ENCODE results near the gene ALDH4A1. TPM values are rescaled to one million over a fixed set of nuclear protein-coding genes. Genes with fewer than 3 reads are reported as not detected.

Gene ALDH4A1, protein sequence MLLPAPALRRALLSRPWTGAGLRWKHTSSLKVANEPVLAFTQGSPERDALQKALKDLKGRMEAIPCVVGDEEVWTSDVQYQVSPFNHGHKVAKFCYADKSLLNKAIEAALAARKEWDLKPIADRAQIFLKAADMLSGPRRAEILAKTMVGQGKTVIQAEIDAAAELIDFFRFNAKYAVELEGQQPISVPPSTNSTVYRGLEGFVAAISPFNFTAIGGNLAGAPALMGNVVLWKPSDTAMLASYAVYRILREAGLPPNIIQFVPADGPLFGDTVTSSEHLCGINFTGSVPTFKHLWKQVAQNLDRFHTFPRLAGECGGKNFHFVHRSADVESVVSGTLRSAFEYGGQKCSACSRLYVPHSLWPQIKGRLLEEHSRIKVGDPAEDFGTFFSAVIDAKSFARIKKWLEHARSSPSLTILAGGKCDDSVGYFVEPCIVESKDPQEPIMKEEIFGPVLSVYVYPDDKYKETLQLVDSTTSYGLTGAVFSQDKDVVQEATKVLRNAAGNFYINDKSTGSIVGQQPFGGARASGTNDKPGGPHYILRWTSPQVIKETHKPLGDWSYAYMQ
- total RNA-seq = 54.8 TPM

DNA sequence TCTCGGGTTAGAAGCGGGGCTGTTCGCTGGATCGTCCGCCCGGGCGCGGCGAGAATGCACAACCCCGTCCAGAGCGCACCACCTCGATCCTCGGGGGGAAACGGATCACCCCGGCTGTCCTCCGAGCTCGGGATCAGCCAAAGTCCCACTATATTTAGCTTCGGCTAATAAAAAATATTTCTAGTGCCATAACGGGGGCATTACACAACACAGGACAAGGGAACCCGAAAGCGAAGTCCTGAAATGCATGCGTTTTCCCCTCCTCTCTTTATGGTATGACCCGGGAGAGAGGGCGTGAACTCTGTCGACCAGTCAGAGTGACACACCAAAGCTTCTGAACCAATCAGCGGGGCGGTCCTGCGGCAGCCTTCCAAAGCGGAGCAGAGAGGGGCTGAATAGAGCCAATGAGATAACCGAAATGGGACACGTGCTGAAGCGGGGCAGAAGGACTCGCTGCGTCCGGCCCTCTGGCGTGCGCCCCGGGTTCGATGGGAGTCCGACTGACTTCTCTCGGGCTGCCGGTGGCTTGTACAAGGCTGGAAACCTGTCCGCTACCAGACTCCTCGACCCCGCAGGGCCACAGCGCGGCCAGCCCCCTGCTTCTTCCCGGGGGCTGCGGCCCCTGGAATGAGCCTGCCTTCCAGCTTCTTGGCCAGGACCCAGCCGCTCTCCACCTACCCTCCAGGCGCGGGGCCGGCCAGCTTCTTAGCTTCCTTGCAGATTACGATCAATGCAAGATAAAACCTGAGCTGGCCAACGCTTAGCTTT lies at the start of gene ALDH4A1:
TSS of gene ALDH4A1 (minus strand) at position 33 of the 768 bp plus-strand sequence. CDS start at position 1, 32 bp downstream.
- peak; percentile 94 for ATAC-seq

DNA sequence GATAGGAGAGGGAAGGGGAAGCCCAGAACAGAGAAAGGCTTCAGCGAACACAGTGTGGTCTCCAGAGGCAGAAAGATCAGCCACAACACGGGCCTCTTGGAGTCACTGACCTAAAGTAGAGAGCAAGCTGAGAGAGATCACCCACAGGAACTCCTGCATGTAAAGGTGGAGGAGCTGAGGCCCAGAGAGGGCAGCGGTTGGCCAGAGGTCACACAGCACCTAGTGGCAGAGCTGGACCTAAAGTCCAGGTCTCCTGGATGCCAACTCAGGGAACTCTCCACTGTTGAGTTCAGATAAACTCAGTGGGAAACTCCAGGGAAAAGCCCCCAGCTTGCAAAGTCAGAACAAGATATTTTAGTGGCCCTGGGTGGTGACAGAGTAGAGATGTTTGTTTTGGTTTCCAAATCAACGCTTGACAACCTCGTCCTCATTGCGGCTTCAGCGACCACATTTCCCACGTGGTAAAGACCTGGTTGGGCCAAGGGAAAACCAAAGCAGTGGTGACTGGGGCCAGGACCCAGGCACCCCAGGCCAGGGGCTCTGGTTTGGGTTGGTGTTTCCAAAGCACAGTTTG lies 49.5 kb upstream of the ALDH4A1 start:
- ATAC-seq = no peak

DNA sequence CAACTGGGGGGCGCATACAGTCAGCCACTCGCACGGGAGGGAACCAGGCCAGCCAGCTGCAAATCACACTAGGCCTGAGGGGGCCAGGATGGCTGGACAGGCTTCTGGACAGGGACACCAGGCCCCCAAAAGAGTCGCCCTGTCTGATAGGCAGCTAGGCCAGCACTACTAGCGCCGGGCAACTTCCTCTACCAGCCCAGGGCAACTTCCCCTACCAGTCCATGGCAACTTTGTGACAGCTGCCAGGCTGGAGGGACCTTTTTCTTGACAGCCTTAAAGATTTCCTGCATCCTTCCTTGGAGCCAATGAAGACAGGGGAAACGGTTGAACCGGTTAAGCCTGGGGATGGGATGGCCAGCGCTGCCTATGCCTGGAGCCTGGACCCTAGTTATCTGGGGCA lies 49.1 kb upstream of the ALDH4A1 start:
- no peak for ATAC-seq

DNA sequence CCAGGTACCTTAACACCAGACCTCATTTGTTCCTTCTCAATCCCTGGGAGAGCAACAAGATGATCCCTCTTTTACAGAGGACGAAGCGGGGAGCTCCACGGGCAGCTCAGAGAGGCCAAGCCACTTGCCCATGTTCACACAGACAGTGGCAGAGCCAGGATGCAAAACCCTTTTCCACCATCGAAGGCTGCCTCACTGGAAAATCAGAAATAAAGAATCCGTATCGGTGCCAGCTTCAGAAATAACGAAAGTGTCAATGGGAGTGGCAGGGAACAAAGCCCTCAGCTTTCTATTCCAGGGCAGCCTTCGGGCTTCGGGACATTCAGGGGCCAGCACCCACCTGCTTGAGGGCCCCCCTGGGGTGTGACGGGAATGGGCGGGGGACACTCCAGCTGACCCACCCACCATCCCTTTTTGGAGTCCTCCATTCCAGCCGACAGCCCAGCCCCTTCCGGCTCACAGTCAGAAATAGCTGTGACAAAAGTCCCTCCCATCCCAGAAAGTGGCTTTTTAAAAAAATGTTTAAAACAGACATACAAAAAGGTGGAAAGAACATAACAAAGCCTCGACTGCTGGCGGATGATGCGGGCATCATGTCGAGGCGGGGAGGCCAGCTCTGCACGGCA lies 48.2 kb upstream of the ALDH4A1 start:
- no peak for ATAC-seq

DNA sequence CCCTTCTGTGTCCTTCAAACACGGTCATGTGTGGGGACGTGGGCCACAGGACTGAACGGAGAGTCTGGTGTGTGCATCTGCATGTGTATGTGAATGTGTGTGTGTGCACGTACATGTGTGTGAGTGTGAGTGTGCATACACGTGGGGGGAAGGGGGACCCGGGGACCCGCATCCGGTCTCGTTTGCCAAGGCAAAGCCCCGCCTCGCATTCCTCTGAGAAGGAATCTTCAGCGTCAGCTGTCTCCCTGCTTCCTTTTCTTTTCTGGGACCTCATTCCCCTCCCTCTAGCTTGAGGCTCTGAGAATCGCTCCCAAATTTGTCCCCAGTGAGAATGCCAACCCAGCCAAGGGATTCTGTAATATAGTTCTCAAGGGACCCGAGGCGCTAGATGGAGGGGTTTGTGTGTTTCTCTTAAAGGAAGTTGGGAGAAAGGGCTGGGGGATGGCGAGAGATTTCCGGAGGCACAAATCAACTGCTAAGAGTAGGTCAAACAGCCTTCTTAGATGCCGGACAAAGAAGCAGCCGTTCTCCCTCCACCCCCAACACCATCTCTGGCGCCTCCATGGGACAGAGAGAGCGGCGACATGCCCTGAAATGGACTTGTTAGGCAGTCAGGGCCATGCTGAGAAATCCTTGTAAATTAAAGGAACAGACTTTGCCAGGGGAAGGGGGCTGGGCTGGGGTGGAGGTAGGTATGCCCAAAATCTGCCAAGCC lies 47.5 kb upstream of the ALDH4A1 start:
- ATAC-seq = peak; percentile 1

DNA sequence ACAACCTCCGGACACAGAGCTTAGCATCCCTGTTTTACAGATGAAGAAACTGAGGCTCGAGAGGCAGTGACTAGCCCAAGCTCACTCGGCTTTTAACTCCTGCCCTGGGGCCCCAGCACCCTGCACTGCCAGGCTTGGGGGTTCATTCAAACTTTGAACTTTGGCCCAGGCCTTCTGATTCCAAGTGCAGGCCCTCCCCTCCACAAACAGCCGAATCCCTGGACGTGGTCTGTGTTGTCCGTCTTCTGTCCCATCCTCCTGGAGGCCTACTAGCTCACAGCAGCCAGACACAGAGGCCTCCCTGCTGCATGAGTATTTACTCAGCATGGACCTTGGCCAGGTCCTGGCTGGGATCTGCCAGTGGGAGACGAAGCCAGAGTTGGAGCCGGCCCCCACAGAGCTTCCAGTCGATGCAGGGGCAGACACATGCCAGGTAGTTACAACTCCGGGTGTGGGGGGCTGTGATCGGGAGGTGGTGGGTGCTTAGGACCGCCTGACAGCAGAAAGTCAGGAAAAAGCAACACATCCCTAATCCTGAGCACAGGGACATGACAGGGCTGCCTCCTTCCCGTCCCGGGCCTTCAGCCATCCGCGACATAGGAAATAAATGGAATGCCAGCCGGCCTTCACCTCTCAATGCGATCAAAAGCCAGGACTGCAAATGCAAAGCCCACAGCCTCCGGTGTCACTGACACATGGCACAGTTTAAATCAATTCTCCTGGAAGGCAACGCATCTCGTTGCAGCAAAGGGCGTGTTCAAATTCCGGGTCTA lies 46.7 kb upstream of the ALDH4A1 start:
- ATAC-seq = no peak

DNA sequence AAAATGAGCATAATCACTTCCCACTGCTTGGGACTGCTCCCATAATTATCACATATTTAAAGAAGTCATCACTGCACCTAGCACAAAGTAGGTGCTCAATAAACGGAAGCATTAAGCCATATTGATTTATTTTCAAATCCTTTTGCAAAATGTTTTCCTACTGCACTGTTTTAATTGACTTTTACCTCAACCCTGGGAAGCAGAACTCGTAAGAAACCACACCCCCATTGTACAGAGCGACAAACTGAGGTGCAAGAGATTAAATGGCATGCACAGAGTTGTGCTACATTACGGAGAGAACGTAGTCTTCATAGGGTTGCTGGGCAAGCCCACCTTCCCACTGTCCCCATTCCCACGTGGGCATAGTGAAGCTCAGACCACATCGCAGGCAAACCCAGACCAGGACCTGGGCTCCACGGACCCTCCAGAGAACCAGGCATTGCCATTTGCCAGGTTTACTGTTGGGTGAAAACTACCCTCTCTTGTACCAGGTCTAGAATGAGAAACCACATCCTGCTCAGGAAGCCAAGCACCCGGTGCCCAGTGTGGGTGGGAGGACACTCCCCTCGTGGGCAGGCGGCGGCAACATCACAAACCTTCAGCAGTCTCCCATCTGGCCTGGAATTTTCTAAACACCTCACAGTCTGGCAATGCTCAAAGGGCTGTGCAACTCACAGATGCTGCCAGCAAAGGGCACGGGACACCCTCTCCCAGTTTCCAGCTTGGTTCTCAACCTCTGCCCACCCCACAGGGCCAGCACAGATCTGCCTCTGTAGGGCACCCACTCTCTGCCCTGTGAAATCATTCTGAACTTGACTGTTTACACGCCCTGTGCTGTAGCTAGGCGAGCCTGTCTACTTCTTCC lies 45.9 kb upstream of the ALDH4A1 start:
- no peak for ATAC-seq

DNA sequence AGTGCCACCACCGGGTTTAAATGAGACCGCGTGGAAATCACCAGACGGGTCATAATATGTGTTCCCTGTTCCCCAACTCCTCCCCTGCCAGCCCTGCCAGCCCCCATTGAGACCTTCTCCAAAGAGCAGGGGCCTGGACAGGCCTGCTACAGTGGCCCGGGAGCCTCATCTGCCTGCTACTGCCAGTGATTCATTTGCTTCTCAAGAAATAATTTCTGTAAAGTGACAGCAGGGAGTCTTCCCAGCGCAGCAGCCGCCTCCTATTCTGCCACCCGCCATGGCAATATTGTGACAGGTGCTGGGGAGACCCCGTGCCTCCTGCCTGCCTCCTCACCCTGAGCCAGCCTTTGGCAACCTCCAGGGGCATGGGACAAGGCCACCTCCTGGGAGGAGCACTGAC lies 45.2 kb upstream of the ALDH4A1 start:
- no peak for ATAC-seq

DNA sequence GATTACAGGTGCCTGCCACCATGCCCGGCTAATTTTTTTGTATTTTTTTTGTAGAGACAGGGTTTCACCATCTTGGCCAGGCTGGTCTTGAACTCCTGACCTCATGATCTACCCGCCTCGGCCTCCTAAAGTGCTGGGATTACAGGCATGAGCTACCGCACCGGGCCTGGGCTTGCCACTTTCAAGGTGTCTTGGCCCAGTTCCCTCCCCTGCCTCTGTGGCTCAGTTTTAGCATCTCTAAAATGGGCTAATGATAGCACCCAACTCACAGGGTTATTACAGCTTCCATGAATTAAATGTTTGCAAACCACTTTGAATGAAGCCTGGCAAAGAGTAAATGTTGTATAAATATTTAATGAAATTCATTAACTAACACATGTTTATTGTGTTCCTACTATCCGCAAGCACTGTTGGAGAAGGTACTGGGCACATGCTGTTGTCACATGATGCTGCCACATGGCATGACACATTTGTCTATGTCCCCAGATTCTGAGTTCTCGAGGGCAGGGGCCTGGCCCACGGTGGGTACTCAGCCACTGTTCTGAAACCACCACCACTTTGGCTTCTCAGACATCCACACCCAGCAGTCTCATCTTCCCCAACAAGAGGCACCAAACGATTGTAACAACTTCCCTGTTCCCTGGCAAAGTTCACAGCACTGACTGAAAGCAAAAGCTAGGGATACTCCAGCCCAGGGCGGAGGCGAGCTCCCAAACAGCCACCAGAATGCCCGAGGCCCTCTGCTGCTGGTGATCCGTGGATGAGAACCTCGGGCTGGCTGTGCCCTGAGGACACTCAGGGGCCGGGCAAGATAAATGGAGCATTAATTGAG lies 44.4 kb upstream of the ALDH4A1 start:
- no peak for ATAC-seq

DNA sequence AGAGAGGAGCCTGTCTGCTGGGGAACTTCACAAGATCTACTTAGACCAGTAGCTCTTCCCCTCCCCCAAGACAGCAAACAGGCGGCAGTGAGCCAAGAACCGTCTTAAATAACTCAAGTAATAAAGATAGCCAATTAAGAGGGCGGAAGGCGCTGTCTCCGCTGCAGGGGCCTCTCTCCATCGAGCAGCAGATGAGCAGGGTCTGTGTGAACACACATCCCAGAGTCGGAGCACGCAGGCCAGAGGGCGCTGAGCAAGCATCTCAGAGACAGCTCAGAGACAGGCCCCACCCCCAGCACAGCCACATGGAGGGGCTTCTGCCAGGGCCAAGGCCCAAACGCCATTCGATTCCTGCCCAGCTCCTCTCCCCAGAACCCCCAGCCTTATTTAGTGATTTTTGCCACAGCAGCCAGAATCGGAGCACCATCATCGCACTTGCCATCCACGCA lies 43.1 kb upstream of the ALDH4A1 start:
- no peak for ATAC-seq

DNA sequence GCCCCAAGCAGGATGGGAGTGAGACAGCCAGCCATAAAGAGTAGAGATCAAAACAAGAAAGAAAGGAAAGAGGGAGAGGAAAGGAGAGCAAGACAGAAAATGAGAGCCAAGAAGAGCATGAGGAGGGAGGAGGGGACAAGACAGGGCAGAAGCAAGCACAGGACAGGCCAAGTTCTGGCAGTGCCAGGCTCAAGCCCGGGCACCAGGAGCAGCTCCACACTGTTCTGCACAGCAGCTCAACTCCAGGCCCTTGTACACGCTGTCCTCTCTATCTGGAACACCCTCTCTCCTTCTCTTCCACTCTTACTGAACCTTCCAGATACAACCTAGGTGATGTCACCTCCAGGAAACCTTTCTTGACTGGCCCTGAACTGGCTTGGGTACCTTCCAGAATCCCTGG lies 42.5 kb upstream of the ALDH4A1 start:
- ATAC-seq = peak; percentile 13

DNA sequence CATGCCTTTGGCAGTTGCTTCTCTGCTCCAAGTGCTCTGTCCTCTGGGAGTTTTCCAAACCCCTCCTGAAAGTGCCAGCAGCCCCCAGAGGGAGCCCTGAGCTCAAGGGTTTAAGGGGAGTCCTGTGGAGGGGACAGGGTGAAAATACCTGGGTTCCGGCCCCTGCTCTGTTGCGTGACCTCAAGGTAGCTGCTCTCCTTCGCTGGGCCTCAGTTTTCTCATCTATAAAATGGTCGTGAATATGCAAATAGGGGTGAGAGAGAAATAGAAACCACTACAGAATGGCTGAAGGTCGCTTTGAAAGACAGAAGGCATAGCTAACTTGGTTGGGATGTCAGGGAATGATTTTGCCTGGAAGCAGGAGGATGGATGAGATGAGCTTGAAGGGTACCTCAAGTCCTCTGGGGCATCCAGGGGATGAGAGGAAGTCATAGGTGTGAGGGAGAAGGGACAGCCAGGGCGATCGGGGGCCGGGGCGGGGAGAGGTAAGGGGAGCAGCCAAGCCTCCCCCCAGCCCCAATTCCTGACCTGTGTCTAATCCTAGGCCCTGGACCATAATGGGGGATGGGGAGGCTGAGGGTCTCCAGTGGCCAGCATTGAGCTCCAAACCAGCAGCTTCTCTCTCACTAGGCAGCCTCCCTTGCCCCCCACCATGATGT lies 41.7 kb upstream of the ALDH4A1 start:
- ATAC-seq = no peak

DNA sequence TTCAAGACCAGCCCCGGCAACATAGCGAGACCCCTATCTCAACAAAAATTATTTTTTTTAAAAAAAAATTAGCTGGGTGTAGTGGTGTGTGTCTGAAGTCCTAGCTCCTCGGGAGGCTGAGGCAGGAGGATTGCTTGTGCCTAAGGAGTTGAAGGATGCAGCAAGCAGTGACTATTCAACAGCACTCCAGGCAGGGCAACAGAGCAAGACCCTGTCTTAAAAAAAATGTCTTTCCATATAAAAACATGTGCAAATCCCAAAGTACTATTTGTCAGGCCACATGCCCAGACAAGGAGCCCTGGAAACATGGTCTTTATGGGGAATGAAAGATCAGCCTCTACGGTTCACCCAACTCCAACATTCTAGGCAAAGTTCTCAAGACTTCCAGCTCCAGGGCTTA lies 40.8 kb upstream of the ALDH4A1 start:
- ATAC-seq = no peak

DNA sequence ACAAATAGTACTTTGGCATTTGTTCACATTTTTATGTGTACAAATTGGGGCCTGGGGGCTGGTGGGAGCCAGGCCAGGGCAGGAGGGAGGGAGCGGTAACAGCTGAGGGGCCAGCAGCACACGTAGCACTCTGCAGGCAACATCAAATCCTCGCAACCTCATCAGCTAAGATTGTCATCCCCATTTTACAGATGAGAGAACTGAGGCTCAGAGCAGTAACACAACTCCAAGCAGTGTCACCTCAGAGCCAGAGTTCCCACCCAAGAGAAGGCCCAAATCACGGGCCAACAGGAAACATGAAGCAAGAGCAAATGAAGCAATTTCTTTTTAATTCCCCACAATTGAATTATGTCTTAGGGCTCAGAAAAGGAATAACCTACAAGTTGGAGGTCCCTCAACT lies 40.0 kb upstream of the ALDH4A1 start:
- ATAC-seq = no peak

DNA sequence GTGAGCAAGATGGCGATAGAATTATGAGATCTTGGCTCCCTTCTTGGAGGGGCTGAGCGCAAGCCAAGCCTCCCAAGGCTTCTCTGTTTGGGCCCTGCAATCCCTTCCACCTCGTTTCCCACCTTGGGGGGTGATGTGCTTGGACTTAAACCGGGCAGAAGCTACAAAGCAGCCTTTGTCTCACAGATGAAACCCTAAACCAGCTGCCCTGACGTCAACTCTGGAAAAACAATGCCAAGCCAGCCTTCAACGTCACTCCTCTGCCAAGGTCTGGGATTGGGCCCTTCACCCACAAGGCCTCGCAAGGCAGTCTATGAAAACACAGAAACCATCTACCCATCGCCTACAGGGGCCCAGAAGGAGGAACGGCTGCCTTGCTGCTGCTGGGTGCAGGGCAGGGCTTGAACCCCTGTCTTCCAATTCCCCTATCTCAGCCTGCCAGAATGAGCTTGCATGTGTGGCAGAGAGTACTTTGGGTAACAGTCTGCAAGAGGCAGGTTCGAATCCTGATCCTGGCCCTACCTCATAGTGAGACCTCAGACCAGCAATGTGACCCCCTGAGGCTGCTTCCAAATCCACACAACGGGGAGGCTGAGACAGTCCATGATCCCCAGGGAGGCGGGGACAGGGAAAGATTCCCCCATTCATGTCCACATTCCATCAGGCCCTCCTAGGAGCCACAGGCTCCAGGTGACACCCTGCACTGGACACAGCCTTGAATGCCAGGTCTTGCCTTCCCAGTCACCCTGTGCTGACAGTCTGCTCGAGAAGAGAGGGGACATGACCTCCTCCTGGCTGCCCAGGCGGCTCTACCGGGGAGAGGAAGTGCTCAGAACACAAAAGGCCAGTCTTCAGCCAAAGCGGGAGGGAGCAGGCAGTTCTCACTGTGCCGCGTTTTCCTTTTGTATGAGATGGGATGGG lies 39.1 kb upstream of the ALDH4A1 start:
- no peak for ATAC-seq

DNA sequence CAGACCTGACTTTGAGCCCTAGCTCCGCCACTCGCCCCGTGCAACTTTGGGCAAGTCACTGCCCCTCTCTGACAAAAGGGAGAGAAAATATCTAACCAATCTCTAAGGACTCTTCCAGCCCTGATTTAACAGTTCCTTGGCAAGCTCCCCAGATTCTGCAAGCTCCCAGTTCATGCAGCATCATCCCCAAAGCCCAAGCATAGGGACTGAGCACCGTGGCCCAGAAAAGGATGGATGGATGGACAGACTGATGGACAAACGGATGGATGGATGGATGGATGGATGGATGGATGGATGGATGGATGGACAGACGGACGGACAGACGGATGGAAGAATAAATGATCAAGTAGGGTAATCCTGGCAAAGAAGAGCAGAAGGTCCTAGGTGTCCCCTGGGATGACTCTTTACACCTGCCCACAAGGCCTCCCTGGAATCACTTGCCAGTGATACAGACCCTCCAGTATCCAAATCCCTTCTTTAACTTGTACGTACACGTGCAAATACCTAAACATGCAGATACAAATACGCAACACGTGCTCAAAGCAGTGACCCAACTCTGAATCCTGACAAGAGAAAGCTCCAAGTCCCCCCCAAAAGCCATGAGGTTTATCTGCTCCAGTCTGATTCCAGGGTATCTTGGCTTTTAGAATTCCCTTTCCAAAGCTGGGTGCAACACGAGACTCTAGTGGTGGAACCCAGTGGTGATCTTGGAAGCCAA lies 38.1 kb upstream of the ALDH4A1 start:
- no peak for ATAC-seq
